HepG2 (cell line): Measurements from ENCODE around the gene MAB21L4. TPM values are rescaled to one million over a fixed set of nuclear protein-coding genes. Genes with fewer than 3 reads are reported as not detected.
A peak's percentile ranks its signal among the peaks of the same experiment; 100 is the strongest.

Experiments used
- CENPBD1 ChIP-seq: sonication (generic); formaldehyde crosslinking; IDR thresholded peaks from 2 replicates; pipeline ENCODE4 v1.8.0; 2022; ENCODE audit warnings: missing genetic modification reagents, low read depth, mild to moderate bottlenecking, borderline replicate concordance
- GABPA ChIP-seq, 2 experiments: IDR thresholded peaks; 2 replicates each; pipeline ENCODE4 v1.6.1; 2011 to 2016; ENCODE audit warnings: low read depth in 2 of 2, low read length in 1 of 2, missing biosample characterization in 1 of 2, missing genetic modification characterization in 1 of 2
- KAT2B ChIP-seq: fragments of 150-350 bp; IDR thresholded peaks from 2 replicates; pipeline ENCODE4 v1.6.1; 2014; ENCODE audit warnings: low read depth, low read length, borderline replicate concordance
- NR2F6 ChIP-seq, 2 experiments: IDR thresholded peaks; 2 replicates each; pipeline ENCODE4 v1.6.1; 2016; ENCODE audit warnings: antibody characterized with exemption in 1 of 2, mild to moderate bottlenecking in 1 of 2
- NR3C1 ChIP-seq: sonication (generic); formaldehyde crosslinking; IDR thresholded peaks from 2 replicates; pipeline ENCODE4 v1.4.0; 2020; ENCODE audit warnings: missing genetic modification reagents
- POLR2AphosphoS5 ChIP-seq: IDR thresholded peaks from 2 replicates; pipeline ENCODE4 v1.6.1; 2012; ENCODE audit warnings: low read depth, low read length
- SP2 ChIP-seq: sonication (generic); formaldehyde crosslinking; IDR thresholded peaks from 2 replicates; pipeline ENCODE4 v1.5.1; 2020; ENCODE audit warnings: mild to moderate bottlenecking, missing genetic modification reagents
- ZBTB4 ChIP-seq: sonication (generic); formaldehyde crosslinking; IDR thresholded peaks from 2 replicates; pipeline ENCODE4 v1.4.0; 2020; ENCODE audit warnings: missing genetic modification reagents, mild to moderate bottlenecking, borderline replicate concordance
- ZFP37 ChIP-seq: sonication (generic); formaldehyde crosslinking; IDR thresholded peaks from 2 replicates; pipeline ENCODE4 v1.4.0; 2020; ENCODE audit warnings: missing genetic modification reagents, borderline replicate concordance
- ZNF18 ChIP-seq: sonication (generic); formaldehyde crosslinking; IDR thresholded peaks from 2 replicates; pipeline ENCODE4 v1.8.0; 2022; ENCODE audit warnings: mild to moderate bottlenecking, missing genetic modification reagents; ENCODE audit not compliant: insufficient replicate concordance
- ZNF264 ChIP-seq: sonication (generic); formaldehyde crosslinking; IDR thresholded peaks from 2 replicates; pipeline ENCODE4 v1.4.0; 2020; ENCODE audit warnings: missing genetic modification reagents
- ZNF558 ChIP-seq: sonication (generic); formaldehyde crosslinking; IDR thresholded peaks from 2 replicates; pipeline ENCODE4 v1.9.0; 2022; ENCODE audit warnings: mild to moderate bottlenecking, missing genetic modification reagents, borderline replicate concordance
- ZNF567 ChIP-seq: sonication (generic); formaldehyde crosslinking; IDR thresholded peaks from 2 replicates; pipeline ENCODE4 v1.8.1; 2023; ENCODE audit warnings: mild to moderate bottlenecking, missing genetic modification reagents, borderline replicate concordance
- ZNF598 ChIP-seq: sonication (generic); formaldehyde crosslinking; IDR thresholded peaks from 2 replicates; pipeline ENCODE4 v1.5.1; 2020; ENCODE audit warnings: mild to moderate bottlenecking, missing genetic modification reagents, borderline replicate concordance
- ZNF713 ChIP-seq: sonication (generic); formaldehyde crosslinking; IDR thresholded peaks from 2 replicates; pipeline ENCODE4 v1.4.0; 2020; ENCODE audit warnings: mild to moderate bottlenecking, missing genetic modification reagents
- polyA plus RNA-seq, 8 experiments: library from polyadenylated mRNA; depleted of rRNA in 3 of 8; stranded (reverse) in 7 of 8; unstranded in 1 of 8; fragments of >200 nt; fragmentation: Illumina TruSeq in 4 of 8; extraction: Trizol in 4 of 8; gene quantifications; 2 replicates each; pipeline versions ENCODE4 v1.2.1 to v1.2.3, GENCODE V29; 2011 to 2016; ENCODE audit warnings: low read depth in 4 of 8, missing spikeins in 1 of 8, mixed read lengths in 1 of 8; ENCODE audit not compliant: insufficient read depth in 1 of 8
- total RNA-seq, 5 experiments: library from RNA; depleted of rRNA; stranded (reverse); fragments of >200 nt; fragmentation: Illumina TruSeq; extraction: Trizol; gene quantifications; 2 replicates each; pipeline ENCODE4 v1.2.3, GENCODE V29; 2016; ENCODE audit warnings: low read depth in 1 of 5
- TF ChIP-seq, protein P1 (sequence below): IDR thresholded peaks from 2 replicates; pipeline ENCODE4 v1.6.1; 2016; ENCODE audit warnings: mild to moderate bottlenecking
- TF ChIP-seq, protein P2 (sequence below): sonication (generic); formaldehyde crosslinking; IDR thresholded peaks from 2 replicates; pipeline ENCODE4 v1.5.0; 2020; ENCODE audit warnings: mild to moderate bottlenecking, missing genetic modification reagents
- TF ChIP-seq, protein P3 (sequence below): IDR thresholded peaks from 2 replicates; pipeline ENCODE4 v1.6.1; 2012; ENCODE audit warnings: inconsistent platforms

The MAB21L4 gene
- total and polyA plus RNA-seq, 2 of the 13 experiments (the other 11 are each of a cell fraction or from before 2014, with no cell fraction given) = 3.0 to 14.0 TPM

DNA sequence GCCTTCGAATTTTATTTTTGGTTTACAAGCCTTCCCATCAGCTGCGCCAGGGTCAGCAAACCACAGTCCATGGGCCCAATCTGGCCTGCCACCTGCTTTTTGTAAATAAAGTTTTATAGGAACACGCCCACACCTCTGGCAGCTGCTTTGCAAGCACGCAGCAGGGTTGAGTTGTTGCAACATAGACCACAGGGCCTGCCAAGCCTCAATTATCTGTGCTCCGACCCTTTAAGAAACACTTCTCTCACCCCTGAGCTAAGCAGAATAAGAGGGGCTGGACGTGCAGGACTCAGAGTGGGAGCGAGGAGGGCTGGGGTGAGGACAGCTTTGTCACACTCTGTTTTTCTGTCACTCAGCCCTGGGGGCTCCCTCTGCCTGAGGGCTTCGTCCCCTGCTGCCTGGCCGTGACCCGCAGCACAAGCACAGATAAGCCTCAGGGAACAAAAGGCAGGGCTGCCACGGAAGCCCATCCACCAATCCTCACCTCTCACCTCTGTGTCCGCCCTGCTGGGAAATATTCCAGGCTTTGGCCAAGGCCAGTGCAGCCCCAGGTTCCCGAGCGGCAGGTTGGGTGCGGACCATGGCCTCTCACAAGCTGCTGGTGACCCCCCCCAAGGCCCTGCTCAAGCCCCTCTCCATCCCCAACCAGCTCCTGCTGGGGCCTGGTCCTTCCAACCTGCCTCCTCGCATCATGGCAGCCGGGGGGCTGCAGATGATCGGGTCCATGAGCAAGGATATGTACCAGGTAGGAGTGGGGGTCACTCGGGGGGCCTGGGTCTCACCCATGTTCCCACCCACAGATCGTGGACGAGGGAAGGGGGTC, 27.5 kb downstream of the MAB21L4 start, which contains the start of gene AGXT (continued):
- TF ChIP-seq POLR2AphosphoS5 = peak; percentile 59
- peak; percentile 62; the same call in 1 of the 2 replicates for TF ChIP-seq ZBTB4 (CRISPR knock-in tag)
- no peak for TF ChIP-seq CENPBD1 (CRISPR knock-in tag)
- TF ChIP-seq ZNF558 (CRISPR knock-in tag) = no peak
- TF ChIP-seq NR2F6 (IDR thresholded peaks at IDR 0.05) = peak; percentile 89
- TF ChIP-seq NR2F6 (CRISPR knock-in tag; IDR thresholded peaks at IDR 0.05) = peak; percentile 94
- peak; percentile 85; the same call in 1 of the 2 replicates for TF ChIP-seq ZNF264 (CRISPR knock-in tag)
- TF ChIP-seq GABPA (IDR thresholded peaks at IDR 0.05; ENCODE audit: low read depth, low read length) = no peak
- 0 out of 2 replicates have a peak, but pooled peaks have one; percentile 7 for TF ChIP-seq GABPA (CRISPR knock-in tag; IDR thresholded peaks at IDR 0.05; ENCODE audit: low read depth)
- TF ChIP-seq, protein P1, sequence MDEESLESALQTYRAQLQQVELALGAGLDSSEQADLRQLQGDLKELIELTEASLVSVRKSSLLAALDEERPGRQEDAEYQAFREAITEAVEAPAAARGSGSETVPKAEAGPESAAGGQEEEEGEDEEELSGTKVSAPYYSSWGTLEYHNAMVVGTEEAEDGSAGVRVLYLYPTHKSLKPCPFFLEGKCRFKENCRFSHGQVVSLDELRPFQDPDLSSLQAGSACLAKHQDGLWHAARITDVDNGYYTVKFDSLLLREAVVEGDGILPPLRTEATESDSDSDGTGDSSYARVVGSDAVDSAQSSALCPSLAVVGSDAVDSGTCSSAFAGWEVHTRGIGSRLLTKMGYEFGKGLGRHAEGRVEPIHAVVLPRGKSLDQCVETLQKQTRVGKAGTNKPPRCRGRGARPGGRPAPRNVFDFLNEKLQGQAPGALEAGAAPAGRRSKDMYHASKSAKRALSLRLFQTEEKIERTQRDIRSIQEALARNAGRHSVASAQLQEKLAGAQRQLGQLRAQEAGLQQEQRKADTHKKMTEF = peak; percentile 76
- TF ChIP-seq, protein P2, sequence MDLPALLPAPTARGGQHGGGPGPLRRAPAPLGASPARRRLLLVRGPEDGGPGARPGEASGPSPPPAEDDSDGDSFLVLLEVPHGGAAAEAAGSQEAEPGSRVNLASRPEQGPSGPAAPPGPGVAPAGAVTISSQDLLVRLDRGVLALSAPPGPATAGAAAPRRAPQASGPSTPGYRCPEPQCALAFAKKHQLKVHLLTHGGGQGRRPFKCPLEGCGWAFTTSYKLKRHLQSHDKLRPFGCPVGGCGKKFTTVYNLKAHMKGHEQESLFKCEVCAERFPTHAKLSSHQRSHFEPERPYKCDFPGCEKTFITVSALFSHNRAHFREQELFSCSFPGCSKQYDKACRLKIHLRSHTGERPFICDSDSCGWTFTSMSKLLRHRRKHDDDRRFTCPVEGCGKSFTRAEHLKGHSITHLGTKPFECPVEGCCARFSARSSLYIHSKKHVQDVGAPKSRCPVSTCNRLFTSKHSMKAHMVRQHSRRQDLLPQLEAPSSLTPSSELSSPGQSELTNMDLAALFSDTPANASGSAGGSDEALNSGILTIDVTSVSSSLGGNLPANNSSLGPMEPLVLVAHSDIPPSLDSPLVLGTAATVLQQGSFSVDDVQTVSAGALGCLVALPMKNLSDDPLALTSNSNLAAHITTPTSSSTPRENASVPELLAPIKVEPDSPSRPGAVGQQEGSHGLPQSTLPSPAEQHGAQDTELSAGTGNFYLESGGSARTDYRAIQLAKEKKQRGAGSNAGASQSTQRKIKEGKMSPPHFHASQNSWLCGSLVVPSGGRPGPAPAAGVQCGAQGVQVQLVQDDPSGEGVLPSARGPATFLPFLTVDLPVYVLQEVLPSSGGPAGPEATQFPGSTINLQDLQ (CRISPR knock-in tag) = peak; percentile 46; the same call in 1 of the 2 replicates
- TF ChIP-seq ZNF713 (CRISPR knock-in tag) = 0 out of 2 replicates have a peak, but pooled peaks have one; percentile 26
- no peak for TF ChIP-seq KAT2B
- TF ChIP-seq ZNF567 (CRISPR knock-in tag) = no peak
- peak; percentile 42; the same call in 1 of the 2 replicates for TF ChIP-seq ZNF598 (CRISPR knock-in tag)
- peak; percentile 75; the same call in 1 of the 2 replicates for TF ChIP-seq ZFP37
- TF ChIP-seq ZNF18 (CRISPR knock-in tag) = no peak
- TF ChIP-seq, protein P3, sequence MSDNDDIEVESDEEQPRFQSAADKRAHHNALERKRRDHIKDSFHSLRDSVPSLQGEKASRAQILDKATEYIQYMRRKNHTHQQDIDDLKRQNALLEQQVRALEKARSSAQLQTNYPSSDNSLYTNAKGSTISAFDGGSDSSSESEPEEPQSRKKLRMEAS = peak; percentile 95
- no peak; the same call in 1 of the 2 replicates for TF ChIP-seq SP2 (CRISPR knock-in tag)
- TF ChIP-seq NR3C1 (CRISPR knock-in tag) = no peak
